ENCODE data around the gene POLD4.

The POLD4 gene

DNA sequence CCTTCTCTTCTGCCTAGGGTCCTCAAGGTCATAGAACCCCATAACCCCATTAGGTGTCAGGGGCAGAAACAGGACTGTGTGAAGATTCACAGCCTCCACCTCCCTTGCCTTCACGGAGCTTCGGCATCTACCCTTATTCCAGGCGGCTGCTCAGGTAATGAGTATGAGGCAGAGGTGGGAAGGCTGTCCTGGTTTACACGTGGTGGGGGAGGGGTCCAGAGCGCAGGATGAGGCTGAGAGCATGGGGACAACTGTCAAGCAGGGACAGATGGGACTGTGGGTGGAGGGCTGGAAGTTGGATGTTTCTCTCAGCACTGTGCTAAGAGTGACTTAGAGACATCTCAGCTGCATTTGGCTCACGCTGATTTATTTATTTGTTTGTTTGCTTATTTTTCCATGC lies 34.2 kb upstream of the POLD4 start:
- DNase-seq: no peak

DNA sequence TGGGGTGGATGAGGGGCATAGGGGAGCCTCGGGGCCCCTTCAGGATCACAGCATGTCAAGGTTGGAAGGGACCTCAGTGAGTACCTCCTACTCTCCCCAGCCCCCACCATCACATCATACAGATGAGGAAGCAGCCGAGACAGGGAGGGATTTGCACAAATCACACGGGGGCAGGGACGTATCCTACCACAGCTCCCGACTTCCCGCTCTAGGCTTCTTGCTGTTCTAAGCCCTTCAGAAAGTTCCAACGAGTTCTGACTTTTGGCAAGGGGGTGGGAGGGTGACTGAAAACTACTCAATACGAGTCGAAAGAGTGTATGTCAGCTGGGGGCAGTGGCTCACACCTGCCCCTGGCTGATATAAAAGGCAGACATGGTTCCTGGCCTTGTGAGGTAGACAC lies 33.7 kb upstream of the POLD4 start:
- DNase-seq: peak; percentile 51

DNA sequence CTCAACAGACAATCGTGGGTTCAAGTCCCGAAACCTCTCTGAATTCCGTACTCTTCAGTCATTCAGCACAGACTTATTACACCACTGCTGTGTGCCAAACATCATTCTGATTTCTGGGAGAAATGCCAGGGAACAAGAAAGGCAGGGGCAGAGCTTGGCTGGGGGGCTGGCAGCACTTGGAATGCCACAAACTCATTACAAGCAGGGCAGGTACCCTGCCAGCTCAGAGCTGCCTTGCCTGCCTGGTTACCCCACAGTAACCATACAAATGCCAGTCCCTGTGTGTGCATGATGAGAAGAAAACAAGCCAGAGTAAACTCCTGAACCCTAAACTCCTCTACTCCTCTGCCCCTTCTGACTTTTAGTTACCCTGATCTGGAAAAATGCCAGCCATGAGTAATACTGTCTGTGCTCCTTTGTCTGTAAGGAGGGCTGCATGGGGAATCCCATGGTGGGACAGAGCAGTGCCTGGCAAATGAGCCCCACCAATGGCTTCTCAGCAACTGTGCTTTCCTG lies 31.6 kb upstream of the POLD4 start:
- no peak for DNase-seq

DNA sequence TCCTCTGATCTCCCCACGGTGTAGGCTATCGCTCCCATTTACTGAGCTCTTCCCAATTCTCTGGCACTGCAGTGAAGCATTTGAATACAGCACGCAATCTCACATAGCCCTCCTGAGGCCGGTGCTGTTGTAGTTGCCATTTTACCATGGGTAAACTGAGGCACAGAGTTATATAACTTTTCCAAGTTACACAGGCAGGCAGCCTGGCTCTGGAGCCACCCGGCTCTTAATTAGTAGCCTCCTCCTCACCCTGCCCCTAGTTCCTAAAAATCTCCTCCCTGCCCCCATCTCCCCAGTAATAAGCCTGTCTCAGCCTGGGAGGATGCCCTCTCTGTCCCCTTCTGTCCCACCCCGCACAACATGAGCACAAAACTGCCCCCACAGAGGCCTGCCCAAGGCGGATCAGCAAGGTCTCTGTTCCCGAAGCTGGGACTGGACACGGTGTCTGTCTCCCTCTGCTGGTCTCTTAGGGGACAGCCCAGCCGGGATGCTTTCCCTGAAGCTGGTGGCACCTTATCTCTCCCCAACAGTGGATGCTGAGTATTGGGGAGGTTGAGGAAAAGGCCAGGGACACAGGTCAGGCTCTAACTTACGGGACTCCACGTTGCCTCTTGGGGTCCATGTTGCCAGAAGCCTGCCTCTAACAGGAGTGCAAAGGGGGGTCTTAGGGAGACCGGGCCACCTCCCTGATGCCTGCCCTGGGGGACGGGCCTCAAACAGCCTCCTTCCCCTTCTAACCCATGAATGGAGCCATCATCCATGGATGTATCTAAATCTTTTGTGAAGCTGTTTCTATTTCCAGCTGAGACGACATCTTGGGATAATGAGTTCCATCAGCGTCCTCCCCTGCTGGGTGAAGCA lies 29.2 kb upstream of the POLD4 start:
- peak; percentile 74 for DNase-seq

DNA sequence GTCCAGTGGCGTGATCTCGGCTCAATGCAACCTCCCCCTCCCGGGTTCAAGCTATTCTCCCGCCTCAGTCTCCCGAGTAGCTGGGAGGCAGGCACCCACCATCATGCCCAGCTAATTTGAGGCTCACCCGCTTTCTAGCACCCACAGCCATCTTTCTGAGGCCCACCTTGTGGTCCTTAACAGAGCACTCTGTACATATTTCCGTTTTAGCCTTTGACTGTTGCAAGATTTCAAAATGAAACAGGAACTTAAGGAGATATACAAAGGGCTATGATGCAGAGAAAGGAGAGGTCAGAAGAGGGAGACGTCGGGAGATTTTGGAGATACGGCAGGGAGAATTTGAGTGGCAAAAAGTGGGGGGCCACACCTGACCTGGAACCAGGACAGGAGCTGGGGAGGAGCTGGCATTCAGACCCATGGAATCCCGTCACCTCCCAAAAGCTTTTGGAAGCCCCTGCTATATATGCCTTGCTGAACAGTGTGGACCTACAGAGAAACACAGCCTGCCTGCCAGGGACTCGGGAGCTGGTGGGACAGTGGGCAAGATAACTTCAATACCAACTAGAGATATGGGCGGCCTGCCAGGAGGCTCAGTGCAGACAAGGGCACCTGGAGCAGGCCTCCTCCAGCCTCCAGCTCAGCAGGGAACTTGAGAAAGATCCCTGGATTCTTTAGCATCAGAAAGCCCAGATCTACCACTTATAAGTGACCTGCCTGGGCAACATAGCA lies 28.1 kb upstream of the POLD4 start:
- DNase-seq: peak; percentile 81

DNA sequence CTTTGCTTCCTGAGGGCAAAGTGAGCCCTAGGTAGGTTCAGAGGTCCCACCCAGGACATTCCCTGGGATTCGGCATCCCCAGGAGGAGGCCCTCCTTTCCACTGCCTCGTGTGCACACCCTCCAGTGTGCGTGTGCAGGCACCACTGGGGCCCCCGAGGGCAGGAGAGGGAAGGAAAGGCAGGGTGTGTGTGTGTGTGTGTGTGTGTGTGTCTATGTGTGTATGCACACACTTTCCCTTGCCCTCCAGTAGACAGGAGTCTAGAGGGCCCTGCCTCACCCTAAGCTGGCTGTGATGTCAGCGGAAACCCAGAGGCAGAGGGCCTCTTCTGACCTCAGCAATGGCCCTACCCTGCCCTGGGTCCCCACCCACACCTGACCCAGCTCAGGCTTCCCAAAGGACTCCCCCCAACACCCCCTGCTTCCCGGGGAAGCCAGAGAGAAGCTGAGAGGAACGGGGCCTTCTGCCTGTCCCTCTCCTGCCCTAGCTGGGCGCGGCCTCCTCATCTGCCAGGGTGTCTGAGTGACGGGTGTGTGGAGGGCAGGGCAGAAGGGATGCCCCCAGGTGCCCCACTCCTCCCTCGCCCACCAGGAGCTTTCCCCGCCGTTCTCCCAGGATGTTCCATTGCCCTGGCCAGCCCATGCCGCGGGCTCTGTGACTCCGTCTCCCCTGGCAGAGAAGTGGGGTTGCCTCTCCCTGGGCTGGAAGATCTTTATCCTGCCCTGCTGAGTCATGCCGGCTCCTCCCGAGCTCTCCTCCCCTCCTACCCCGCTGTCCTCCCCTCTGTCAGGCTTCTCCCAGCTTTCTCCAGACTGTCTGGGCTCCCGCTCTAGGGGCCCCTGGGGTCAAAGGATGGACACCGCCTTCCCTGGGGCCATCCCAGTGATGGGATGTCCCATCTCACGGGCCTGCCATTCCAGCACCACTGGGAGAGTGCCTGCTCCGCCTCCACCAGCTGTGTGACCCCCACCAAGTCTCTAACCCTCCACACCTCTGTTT lies 26.0 kb upstream of the POLD4 start:
- DNase-seq: peak; percentile 25

DNA sequence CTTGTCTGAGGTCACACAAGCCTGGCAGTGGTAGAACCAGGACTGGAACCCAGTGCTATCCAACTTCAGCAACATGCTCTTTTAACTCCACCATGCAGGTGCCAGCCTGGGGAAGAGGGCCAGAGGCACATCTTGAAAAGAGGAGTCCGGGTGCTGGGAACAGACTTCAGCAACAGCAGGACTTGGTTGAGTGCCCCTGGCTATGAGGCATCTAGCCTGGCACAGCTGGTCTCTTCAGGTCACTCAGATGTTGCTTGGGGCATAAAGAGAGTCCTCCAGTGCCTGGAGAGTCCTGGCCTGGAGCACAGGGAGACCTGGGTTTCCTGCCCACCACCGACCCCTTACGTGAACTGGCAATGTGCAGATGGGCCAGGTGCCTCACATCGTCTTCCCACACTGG lies 25.2 kb upstream of the POLD4 start:
- DNase-seq: no peak

DNA sequence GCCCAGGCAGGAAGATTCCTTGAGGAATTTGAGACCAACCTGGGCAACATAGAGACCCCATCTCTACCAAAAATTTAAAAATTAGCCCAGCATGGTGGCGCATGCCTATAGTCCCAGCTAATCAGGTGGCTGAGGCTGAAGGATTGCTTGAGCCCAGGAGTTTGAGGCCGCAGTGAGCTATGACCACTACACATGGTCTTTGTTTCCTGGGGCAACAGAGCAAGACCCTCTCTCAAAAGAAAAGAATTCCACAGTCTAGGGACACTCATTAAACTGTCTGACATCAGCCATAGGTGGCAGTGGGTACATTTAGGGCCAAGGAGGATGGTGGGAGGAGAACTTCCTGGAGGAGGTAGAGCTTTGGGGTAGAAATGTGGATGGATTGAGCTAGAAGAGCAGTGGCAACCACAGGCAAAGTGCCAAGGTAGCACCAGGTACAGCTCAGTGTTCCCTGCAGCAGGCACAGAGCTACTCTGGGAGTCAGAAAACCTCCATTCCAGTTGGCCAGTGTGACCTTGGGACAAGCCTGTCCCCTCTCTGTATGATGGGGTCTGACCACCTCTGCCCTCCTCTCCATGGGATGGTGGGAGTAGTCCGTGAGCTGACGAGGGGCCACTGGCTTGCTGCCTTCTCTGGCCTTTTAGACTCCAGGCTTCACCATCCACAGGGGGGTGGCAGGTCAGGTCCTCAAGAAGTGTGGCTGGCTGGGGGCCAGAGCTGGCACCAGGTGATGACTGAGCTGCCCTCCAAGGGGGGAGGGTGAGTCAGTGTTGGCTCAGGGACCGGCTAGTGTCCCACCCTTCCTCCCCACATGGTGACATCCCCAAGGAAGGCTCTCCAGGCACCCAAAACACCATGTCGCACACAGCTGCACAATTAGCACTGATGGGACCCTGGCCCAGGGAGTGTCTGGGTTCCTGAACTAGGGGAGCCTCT lies 23.8 kb upstream of the POLD4 start:
- DNase-seq: no peak

DNA sequence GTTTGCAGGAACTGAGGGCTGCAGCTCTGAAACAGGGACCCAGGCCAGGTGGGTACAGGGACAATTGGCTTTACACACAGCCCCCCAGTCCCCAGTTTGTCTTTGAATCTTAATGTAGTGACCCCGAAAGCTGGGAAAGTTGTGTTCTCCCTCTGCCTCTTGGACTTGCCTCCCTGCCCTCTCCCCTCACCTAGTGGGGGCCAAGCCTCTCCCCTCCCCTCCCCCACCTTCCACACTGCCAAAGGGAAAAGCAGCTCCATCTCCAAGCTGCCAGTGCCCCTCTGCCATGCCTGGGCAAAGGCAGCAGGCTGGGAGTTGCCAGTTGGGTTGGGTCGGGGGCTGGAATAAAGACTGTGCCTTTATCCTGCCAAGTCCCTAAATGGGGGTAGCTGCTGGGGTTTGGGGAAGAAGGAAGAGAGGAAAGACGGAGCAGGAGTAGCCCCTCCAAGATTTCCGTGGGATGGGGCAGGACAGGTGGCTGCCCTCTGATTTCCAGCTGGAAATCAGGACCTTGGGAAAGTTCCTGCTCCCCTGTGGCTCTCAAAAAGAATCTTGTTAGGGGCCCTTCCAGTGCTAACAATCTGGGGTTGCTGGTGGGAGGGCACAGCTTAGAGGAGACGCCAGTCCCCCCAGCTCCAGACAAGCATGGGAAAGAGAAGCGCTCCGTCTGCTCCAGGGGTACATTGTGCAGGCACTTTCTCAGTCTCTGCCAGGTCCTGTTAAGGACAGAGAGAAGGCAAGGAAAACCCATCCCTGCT lies 22.9 kb upstream of the POLD4 start:
- no peak for DNase-seq

DNA sequence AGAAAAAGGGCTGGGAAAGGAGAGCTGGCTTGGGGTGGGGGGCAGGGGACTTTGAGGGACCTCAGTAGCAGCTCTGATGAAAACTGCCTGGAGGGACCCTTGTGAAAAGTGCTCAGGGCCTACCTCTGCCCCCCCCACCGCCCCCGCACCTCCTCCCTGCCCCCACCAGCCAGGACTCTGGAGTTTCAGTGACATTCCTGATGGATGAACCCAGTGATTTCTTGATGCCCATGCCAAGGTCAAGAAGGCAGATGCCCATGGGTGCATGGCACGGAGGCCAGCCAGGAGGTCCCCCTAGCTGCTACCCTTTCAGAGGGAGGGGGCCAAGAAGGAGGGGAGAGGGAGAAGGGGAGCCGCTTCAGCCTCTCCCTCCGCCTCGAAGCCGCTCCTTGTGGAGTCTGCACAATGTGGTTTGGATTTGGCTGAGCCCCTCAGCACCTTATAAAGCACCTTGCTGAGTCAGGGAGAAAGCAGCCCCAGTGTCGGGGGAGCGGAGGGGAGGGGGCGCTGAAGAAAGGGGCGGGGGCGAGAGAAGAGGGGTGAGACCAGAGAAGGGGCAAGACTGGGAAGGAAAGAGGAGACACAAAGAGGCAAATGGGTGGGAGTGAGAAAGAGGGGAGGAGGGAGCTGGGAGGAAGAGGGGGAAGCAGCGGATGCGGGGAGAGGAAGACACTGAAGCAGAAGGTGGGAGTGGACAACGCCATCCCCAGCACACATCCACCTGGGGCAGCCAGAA lies 22.1 kb upstream of the POLD4 start:
- DNase-seq: no peak

DNA sequence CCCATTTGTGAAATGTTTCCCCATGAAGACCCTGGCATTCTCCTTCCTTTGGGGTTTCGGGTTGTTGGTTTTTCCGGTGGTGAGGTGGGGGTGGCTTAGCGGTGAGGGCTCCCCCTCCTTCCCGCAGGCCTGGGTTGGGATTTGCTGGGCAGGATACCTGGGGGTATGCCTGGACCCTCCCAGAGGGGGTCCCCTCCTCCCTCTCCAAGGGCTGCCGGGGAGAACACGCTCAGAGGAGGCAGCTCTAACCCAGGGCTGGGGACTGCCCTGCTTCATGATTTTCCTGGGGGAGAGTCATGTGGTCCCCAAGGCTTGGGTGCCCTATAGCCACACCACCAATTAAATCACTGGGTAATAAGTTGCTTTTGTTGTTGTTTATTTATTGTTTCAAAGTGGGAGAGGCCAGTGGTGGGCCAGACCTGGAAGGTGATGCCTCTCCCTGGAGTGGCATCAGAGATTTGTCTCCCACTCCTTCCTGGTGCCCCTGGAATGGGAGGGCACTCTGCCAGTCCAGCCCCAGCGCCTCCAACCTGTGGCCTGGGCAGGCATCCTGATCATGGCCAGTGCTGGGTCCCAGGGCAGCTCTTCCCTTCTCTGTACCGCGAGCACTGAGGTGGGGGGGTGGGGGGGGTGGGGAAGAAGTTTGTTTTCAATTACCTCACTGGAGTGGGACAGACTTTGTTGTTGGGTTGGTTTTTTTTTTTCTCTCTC lies 21.4 kb upstream of the POLD4 start:
- no peak for DNase-seq

DNA sequence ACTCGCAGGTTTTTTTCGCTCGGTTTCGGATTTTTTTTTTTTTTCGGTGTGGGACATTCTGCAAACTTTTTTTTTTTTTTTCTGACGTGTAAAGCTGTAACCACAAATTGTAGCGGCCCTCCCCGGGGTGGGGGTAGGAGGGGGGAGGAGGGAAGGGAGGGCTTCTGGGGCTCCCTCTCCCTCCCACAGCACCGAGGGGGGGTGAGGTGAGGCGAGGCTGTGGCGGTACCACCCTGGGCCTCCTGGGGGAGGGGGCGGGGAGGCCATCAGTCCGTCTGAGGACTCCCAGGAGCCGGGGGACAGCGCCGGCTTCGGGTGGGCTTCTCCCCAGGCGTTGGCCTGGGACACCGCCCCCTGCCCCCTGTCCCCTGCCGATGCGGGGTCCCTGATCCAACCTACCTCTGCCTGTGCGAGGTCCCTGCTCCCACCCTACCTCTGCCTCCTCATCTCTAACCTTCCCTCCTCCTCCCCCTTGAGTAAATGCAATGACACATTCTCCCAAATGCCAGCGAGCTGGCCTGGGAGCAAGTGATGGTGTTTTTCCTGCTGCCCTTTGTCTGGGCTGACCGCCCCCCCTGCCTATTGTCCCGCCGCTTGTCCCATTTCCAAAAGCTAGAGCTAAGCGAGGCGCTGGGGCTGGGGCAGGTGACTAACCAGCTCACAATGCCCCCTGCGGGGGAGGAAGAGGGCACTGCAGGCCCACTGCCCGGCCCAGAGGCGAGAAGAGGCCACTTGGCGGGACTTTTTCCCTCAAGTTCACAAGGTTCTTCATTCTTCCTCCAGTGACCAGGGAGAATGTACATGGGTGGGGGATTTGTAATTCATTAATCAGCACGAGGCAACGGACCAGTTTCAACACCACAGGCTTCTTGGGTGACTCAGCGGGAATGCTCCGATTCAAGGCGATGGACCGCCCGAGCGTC lies 20.6 kb upstream of the POLD4 start:
- peak; percentile 95 for DNase-seq

DNA sequence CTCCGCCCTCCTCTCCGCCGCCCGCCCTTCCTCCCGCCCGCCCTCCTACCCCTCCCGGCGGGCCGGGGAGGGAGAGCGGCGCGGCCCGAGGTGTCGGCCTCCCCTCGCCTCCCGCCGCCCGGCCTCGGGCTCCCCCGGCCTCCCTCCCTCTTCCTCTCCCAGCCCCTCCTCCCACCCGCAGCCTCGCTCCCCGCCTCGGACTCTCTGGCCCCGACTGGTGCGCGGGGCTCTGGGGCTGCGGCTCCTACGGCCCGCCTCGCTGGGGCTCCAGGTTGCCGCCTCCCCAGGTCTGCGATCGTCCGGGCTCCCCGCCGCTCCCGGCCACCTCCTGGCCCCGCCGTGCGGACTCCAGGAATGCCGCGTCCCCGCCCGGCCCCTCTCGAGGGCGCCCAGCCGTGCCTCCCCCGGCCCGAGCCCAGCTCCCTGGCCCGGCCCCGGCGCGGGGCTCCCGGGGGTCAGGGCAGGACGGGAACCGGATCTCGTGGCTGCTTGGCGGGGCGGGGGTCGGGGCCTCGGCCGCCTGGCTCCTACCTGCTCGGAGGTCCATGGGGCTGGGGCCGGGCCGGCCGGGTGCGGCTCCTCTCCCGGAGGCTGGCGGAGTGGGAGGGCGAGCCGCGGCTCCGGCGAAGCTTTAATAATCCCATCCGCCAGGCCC lies 19.8 kb upstream of the POLD4 start, which contains the start of gene CLCF1:
CLCF1 (minus strand) TSS at position 606 of the 655 bp plus-strand sequence; CDS start at position 547, 59 bp downstream.
- DNase-seq: peak; percentile 52

DNA sequence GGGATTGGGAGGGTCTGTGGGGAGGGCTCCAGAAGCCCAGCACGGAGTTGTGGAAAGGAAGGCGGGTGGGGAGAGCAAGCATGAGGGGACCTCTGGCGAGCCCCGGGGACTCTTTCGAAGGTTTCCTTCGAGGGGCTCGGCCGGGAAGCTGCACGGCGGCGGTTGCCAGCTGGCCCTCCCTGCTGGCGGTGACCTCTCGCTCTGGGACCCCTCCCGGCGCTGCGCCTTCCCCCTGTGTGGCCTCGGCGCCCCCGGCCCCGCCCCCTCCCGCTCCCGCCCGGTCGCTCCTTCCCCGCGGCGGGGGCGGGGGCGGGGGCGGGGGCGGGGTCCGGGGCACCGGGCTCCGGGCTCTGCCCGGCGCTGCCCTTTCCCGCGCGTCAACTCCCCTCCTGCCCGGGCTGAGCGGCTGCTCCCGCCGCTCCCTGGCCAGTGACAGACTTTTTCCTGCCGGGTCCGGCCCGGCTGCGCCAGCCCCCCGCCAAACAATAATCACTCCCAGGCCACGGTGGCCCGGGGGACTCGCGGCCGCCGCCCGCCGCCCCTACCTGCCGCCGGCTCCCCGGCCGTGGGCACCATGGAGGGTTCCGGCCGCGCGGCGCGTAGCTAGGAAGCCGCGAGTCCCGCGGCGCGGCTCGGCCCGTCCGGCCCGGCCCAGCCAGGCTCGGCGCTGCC lies 19.1 kb upstream of the POLD4 start:
- DNase-seq: no peak

DNA sequence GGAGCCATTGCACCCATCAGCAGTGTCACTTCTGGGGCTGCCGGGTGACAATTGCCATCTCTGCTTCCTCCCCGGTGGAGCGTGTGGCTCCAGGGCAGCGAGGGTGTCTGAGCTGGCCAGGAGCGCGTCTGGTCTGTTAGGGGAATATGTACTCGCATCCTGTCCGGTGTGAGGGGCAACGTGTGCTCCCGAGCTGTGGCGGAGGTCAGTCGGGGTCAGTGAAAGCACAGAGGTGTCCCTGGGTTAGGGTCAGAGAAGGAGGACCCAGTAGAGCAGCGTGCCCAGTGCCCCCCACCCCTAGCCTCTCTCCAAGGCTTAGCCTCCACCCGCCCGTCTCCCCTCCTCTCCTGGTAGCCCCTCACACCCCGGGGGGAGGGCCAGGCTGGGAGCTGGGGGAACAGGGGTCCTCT lies 18.6 kb upstream of the POLD4 start:
- no peak for DNase-seq

DNA sequence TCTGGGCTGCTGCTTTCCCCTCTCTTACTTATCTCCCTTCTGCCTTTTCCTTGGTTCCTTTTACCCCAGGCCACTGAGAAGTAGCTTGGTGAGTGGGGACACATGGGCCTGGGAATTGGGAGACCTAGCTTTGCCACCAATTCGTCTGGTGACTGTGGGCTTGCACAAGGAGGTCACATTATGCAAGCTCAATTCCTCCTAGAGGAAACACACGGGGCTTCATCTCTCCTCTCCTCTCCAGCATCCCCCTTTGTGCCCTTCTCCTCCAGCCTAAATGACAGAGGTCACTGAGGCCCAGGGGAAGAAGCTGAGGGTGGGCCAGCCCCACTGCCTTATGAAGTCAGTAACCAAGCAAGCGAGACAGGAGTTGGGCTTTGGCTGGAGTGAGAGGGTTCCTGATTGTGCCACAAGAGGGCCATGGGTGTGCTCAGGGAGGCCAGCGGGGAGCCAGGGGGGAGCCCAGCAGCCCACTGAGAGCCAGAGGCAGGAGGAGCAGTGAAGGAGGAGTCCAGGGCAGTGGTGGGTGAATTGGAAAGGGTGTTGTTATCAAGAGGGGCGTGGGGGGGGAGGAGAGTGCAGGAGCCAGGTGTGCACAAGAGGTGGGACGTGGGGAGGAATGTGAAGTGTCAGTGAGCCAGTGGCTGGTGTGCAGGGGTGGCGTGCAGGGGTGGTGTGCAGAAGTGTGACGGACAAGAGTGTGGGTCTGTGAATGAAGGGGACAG lies 18.0 kb upstream of the POLD4 start:
- DNase-seq: peak; percentile 73

All from inflammatory macrophage treated with lipopolysaccharide for 4 hours (primary cell).